Measurements from ENCODE around the gene RAD54L. TPM values are rescaled to one million over a fixed set of nuclear protein-coding genes. Genes with fewer than 3 reads are reported as not detected.

Gene RAD54L
- total RNA-seq, 2 donors from 2014 or later, result 38.6 to 58.3 TPM

DNA sequence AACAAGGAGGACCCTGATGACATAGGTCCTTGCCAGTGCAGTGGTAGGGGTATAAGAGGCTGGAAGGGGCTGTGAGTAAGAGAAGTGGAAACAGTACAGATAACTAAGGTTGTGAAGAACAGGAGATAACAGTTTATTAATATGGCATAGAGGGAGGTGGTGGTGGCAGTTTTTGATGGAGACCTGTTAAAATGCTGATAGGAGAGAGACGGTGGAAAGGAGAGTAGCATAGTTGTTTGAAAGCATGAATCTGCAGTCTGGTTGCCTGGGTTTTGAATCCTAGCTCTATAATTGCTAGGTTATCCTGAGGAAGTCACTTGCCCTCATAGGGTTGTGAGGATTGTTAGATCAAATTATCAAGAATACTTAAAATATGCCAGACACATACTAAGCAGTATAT, 36.5 kb downstream of the RAD54L start:
- Histone ChIP-seq H3K36me3 (ENCODE audit: control insufficient read depth, insufficient read depth, low read length) (peaks cover 88% of the 10 kb centered on the region), H3K9ac (ENCODE audit: extremely low read depth, low read length, poor library complexity, severe bottlenecking) (no peak overlapping the region), H3K27me3 (ENCODE audit: control insufficient read depth, insufficient read depth, low read length, poor library complexity, severe bottlenecking) (no peaks in the 10 kb centered on the region), H3K27ac (ENCODE audit: low read depth, low read length) (no peak overlapping the region), H3K4me3 (ENCODE audit: low read length) (no peak overlapping the region), H3K4me1 (ENCODE audit: control insufficient read depth, insufficient read depth, low read length) (no peaks in the 10 kb centered on the region), H3K9me3 (ENCODE audit: control insufficient read depth, low read length) (no peaks in the 10 kb centered on the region)
- DNase-seq, result no peak
- TF ChIP-seq, protein P1, sequence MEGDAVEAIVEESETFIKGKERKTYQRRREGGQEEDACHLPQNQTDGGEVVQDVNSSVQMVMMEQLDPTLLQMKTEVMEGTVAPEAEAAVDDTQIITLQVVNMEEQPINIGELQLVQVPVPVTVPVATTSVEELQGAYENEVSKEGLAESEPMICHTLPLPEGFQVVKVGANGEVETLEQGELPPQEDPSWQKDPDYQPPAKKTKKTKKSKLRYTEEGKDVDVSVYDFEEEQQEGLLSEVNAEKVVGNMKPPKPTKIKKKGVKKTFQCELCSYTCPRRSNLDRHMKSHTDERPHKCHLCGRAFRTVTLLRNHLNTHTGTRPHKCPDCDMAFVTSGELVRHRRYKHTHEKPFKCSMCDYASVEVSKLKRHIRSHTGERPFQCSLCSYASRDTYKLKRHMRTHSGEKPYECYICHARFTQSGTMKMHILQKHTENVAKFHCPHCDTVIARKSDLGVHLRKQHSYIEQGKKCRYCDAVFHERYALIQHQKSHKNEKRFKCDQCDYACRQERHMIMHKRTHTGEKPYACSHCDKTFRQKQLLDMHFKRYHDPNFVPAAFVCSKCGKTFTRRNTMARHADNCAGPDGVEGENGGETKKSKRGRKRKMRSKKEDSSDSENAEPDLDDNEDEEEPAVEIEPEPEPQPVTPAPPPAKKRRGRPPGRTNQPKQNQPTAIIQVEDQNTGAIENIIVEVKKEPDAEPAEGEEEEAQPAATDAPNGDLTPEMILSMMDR (conservative IDR thresholded peaks at IDR 0.05), result no peak
- Mint-ChIP-seq H3K4me3 (no peak overlapping the region), H3K4me1 (no peaks in the 10 kb centered on the region), H3K9me3 (no peaks in the 10 kb centered on the region), H3K36me3 (ENCODE audit: low read depth) (peaks cover 47% of the 10 kb centered on the region), H3K27ac (no peak overlapping the region), H3K27me3 (ENCODE audit: insufficient read depth) (no peaks in the 10 kb centered on the region)
- 97 to 100% methylated on average over 1 of the region's 1 CpG for WGBS, 2 experiments (ENCODE audit: insufficient coverage in 1 of 2, insufficient read length in 1 of 2)

DNA sequence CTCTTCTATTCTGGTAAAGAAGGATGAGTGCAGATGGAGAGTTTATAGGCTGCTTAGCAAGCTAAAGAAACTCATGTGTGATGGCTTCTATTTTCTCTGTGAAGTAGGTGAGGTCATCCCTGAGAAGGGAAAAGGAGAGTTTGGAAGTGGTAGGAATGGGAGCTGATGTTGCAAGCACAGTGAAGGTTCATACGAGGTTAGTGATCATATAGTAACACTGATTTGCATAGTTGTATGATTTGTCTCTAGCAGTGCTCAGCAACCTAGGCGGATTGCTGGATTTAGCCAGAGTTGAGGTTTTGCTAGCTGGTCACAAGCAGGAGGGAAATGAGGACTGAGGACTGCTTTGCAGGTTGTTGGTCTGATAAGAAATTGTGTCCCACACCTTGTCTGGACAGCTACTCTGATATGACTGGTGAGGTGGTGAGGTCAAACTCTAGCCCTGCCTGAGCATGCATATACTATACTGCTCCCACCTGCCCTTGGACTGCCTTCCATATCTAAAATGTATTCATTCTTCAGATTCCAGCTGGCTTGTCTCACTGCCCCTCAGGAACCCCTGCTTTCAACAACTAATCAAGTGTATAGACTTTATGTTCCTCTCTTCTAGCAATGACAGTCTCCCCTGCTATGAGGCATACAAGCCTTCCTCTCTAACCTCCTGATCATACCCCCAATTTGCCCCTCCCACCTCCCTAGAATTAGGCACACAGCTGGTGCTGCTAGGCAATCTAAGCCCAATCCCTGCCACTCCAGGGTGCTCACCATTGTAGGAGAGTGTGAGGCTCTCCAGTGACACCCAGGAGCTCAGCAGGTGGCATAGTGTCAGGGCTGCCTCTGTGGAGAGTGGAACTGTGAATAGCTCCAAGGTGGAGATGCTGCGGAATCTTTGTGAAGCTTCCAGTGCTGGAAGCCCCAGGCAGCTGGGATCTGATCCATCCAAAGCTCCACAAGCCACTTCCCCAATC, 37.3 kb downstream of the RAD54L start:
- Histone ChIP-seq H3K9ac (ENCODE audit: extremely low read depth, low read length, poor library complexity, severe bottlenecking) (no peak overlapping the region), H3K9me3 (ENCODE audit: control insufficient read depth, low read length) (no peaks in the 10 kb centered on the region), H3K27ac (ENCODE audit: low read depth, low read length) (no peak overlapping the region), H3K27me3 (ENCODE audit: control insufficient read depth, insufficient read depth, low read length, poor library complexity, severe bottlenecking) (no peaks in the 10 kb centered on the region), H3K4me3 (ENCODE audit: low read length) (no peak overlapping the region), H3K4me1 (ENCODE audit: control insufficient read depth, insufficient read depth, low read length) (no peaks in the 10 kb centered on the region), H3K36me3 (ENCODE audit: control insufficient read depth, insufficient read depth, low read length) (peaks cover 85% of the 10 kb centered on the region)
- Mint-ChIP-seq H3K27ac (peak overlapping the region; percentile 41), H3K4me1 (no peaks in the 10 kb centered on the region), H3K4me3 (no peak overlapping the region), H3K9me3 (no peaks in the 10 kb centered on the region), H3K27me3 (ENCODE audit: insufficient read depth) (no peaks in the 10 kb centered on the region), H3K36me3 (ENCODE audit: low read depth) (peaks cover 52% of the 10 kb centered on the region)
- WGBS, 2 experiments (ENCODE audit: insufficient coverage in 1 of 2, insufficient read length in 1 of 2), result 95% methylated on average over 2 to 3 of the region's 3 CpGs
- DNase-seq, result no peak
- TF ChIP-seq, protein P1 (conservative IDR thresholded peaks at IDR 0.05), result no peak

DNA sequence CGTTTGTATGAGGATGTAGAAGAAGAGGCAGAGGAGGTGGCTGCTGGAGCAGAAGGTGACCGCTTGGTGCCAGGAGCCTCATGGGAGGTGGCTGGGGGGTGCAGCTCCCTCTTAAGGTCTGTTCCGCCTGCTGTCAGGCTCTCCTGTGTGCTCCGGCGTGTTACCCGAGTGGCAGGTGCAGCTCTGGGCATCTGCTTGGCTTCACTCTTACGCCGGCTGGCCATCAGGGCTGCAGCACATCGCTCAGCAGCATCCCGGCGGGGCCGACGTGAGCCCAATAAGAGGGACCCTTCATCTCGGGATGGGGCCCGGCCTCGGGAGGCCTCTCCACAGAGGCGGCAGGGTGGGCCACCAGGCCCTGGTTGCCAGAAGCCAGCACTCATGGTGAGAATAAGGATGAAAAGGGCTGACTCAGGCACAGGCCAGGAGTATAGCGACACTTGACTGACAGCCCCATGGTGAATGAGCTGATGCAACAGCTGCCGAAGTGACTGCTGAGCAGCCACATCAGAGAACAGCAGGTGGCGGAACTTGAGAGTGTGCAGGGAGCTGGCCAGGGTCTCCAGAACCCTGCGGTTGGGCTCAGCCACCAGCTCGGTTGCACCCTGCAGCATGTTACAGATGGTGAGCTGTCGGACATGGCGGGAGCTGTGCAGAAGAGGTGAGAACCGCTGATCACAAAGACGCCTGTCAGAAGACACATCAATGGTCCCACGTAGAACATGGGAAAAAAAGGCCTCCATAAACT, 38.3 kb downstream of the RAD54L start:
- H3K27ac Mint-ChIP-seq, result no peak overlapping the region
- no peaks in the 10 kb centered on the region for H3K27me3 ChIP-seq (ENCODE audit: control insufficient read depth, insufficient read depth, low read length, poor library complexity, severe bottlenecking)
- H3K9me3 ChIP-seq (ENCODE audit: control insufficient read depth, low read length), result no peaks in the 10 kb centered on the region
- H3K4me3 Mint-ChIP-seq, result no peak overlapping the region
- no peak overlapping the region for H3K4me3 ChIP-seq (ENCODE audit: low read length)
- peak overlapping the region; percentile 47 for H3K27ac ChIP-seq (ENCODE audit: low read depth, low read length)
- H3K9ac ChIP-seq (ENCODE audit: extremely low read depth, low read length, poor library complexity, severe bottlenecking), result no peak overlapping the region
- peaks cover 56% of the 10 kb centered on the region for H3K36me3 Mint-ChIP-seq (ENCODE audit: low read depth)
- H3K36me3 ChIP-seq (ENCODE audit: control insufficient read depth, insufficient read depth, low read length), result peaks cover 83% of the 10 kb centered on the region
- no peaks in the 10 kb centered on the region for H3K9me3 Mint-ChIP-seq
- H3K4me1 Mint-ChIP-seq, result no peaks in the 10 kb centered on the region
- WGBS, 2 experiments (ENCODE audit: insufficient coverage in 1 of 2, insufficient read length in 1 of 2), result 92 to 95% methylated on average over 16 to 27 of the region's 27 CpGs
- peak; percentile 60 for DNase-seq
- no peaks in the 10 kb centered on the region for H3K4me1 ChIP-seq (ENCODE audit: control insufficient read depth, insufficient read depth, low read length)
- no peaks in the 10 kb centered on the region for H3K27me3 Mint-ChIP-seq (ENCODE audit: insufficient read depth)
- TF ChIP-seq, protein P1 (conservative IDR thresholded peaks at IDR 0.05), result no peak
